SK-MEL-5 (cell line): Measurements from ENCODE around the gene SLC17A1. TPM values are rescaled to one million over a fixed set of nuclear protein-coding genes. Genes with fewer than 3 reads are reported as not detected.

Experiments
- DNase-seq: peaks from one replicate; pipeline ENCODE4 v3.0.0-alpha.2; 2016; ENCODE audit warnings: low read depth, low spot score
- in situ Hi-C: cut with HindIII; loops from 2 replicates; pipeline ENCODE4 v1.10.0; 2016; ENCODE audit warnings: low sequenced_read_pairs, high pct_unique_total_duplicates, low pct_unique_long_range_greater_than_20kb
- polyA plus RNA-seq, 2 experiments: library from polyadenylated mRNA; depleted of rRNA; stranded (reverse); fragments of >200 nt; gene quantifications; 2 replicates each; pipeline ENCODE4 v1.2.3, GENCODE V29; 2015
- total RNA-seq: library from RNA; depleted of rRNA; stranded (reverse); fragments of >200 nt; shearing (Covaris generic); gene quantifications from 2 replicates; pipeline ENCODE4 v1.2.3, GENCODE V29; 2014; rRNA removed

SLC17A1 gene, protein sequence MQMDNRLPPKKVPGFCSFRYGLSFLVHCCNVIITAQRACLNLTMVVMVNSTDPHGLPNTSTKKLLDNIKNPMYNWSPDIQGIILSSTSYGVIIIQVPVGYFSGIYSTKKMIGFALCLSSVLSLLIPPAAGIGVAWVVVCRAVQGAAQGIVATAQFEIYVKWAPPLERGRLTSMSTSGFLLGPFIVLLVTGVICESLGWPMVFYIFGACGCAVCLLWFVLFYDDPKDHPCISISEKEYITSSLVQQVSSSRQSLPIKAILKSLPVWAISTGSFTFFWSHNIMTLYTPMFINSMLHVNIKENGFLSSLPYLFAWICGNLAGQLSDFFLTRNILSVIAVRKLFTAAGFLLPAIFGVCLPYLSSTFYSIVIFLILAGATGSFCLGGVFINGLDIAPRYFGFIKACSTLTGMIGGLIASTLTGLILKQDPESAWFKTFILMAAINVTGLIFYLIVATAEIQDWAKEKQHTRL
- not detected in 2 replicates for total RNA-seq
- polyA plus RNA-seq (2015; cell fraction: cytosol; rRNA removed), result not detected in 2 replicates
- not detected in 2 replicates for polyA plus RNA-seq (2015; cell fraction: nucleus; rRNA removed)

DNA sequence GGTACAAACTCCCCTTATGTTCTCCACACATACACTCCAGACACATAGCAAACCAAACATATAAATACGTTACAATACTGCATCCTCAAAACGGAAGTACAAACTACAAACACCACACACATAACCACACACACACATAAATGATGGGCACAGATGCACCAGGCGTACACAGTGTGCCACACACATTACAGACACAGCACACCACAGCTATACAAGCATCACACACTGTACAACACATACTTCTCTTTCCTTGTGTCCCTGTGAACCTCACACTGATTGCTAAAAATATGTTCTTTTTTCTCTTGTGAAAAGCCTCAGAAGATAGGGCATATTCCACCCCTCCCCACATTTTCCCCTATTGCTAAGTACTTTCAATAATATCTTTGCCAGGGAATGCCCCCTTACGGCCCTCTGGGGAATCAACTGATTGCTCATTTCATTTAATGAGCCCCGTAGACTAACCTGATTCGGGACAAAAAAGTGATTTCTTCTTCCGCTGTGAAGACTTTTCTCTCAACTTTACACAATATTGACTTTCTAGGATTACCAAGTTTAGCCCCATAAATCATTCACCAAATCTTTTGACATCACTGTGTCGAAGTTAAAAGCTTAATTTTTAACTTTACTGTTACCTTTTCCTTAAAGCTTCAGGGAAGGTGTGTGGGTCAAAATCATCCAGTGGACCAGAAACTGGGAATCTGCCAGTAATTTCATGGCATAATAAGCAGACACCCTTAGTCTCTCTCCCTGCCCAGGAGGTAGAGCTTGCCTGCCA lies at the start of gene SLC17A1:
Gene SLC17A1 (minus strand): TSS at position 521 of the 775 bp plus-strand sequence. CDS start 1,495 bp downstream, outside the sequence.
- no peak for DNase-seq
- in situ Hi-C loops, result no loop called here

GRCh38 chr6:25880601-25881000 lies 48.7 kb upstream of the SLC17A1 start:
- no peak for DNase-seq
- in situ Hi-C loops, result no loop called here

GRCh38 chr6:25878721-25879322 lies 47.0 kb upstream of the SLC17A1 start:
- no peak for DNase-seq
- in situ Hi-C loops, result no loop called here

GRCh38 chr6:25875926-25876602 lies 44.2 kb upstream of the SLC17A1 start:
- in situ Hi-C loops, result no loop called here
- no peak for DNase-seq

DNA sequence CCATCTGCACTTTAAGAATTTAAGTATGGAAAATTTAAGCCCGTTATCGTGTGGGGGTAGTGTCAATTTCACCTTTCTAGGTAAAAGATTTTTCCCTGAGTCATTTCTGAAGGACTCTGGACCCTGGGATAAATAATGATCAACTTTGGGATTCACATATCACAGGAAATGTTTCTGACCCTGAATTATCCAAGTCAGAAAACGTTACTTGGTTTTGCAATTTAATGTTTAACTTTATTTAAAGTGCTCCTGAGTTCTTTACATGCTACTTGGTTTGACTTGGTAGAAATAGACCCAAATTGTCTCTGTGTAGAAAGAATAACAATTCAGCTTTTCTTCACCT lies 43.7 kb upstream of the SLC17A1 start:
- in situ Hi-C loops, result no loop called here
- DNase-seq, result no peak

DNA sequence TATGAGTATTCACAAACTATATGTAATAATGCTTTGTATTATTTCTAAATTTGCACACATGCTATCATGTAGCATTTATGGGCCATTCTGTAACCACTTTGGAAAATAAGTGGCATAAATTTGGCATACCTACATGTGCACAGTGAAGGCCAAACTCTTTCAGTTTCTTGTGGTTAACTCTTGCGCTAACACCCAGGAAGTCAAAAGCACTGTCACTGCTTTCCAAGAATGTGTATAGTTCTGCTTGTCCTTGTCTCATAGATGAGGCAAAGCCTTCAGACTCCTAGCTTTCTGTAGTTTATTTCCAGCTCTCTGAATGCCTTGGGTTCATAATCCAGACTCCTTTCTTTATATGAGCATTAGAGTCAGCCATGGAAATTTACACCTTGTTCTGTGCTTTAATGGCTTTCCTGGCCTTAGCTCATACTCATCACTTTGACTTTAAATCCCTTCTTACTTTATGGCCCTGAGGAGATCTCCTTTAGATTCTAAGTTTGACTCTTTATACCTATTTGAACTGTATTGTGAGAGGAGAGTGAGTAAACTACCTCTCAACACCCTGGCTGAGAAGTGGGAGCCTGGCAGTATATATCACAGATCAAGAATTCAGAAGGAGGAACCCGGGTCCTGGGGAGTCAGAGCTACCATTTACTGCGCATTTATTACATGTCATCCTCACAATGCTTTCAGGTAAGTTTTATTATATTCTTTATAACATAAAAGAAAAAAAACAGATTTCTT lies 43.1 kb upstream of the SLC17A1 start:
- DNase-seq, result no peak
- in situ Hi-C loops, result no loop called here

GRCh38 chr6:25874118-25874517 lies 42.3 kb upstream of the SLC17A1 start, which contains the start of gene SLC17A3:
SLC17A3 (minus strand) TSS chr6:25874243; CDS start chr6:25868387, 5,856 bp downstream.
- in situ Hi-C loops, result no loop called here
- no peak for DNase-seq

DNA sequence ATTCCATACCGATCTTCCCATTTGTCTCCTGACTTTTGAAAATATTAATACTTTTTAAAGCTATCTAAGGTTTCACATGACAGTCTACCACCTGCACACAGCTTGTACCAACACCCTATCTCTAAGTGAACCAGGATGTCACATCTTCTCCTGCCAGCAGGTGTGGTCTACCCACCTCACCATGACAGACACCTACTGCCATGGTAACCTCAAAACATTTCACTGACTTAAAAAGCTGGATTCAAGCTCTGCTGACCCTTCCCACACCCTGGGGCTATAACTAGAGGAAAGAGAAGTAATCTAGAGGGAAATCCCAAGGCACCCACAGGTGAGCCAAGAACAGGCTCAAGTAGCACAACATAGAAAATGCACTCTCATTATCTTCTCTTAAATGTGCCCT lies 41.0 kb upstream of the SLC17A1 start:
- in situ Hi-C loops, result no loop called here
- no peak for DNase-seq

DNA sequence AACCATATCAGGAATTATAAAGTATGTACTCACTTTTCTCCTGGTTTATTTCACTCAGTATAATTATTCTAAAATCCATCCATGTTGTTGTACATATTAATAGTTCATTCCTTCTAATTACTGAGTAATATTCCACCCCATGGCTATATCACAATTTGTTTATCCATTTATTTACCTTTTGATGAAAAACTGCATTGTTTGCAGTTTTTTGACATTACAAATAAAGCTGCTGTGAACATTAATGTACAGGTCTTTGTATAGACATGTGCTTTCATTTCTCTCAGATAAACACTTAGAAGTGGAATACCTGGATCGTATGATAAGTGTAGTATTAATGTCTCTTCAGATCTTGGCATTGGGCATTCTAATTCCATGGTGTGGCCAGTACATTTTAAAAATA lies 38.0 kb upstream of the SLC17A1 start:
- in situ Hi-C loops, result no loop called here
- DNase-seq, result no peak

DNA sequence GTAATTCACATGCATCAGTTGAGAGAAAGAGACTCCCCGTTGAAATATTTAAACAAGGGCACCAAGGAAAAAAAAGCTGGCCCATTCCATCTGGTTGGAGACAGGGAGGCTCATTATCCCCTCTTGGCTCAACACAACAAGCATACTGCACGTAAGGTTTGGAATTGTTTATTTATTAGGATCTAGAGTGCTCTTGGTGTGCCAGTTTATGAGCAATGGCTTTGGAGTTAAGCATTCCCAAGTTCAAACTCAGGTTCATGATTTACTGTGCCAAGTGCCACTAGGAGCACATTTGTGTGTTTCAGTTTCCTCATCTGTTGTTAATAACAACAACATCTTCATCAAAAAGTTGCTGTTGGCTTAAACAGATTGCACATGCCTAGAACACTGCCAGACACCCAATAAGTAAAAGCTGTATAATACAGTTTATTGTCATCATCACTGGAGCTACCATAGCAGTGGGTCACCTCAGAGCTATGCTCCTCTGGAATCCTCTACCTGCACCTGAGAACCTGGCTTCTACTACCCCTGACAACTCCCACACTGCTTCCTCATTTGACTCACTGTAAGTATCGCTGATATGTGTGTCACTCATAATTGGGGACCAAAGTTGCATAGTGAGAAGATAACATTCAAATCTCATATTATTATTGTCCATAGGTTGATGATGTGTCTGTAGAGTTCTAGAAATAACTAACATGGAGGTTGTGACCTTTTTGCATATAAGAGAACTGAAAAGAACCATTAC lies 36.8 kb upstream of the SLC17A1 start:
- no peak for DNase-seq
- in situ Hi-C loops, result no loop called here

DNA sequence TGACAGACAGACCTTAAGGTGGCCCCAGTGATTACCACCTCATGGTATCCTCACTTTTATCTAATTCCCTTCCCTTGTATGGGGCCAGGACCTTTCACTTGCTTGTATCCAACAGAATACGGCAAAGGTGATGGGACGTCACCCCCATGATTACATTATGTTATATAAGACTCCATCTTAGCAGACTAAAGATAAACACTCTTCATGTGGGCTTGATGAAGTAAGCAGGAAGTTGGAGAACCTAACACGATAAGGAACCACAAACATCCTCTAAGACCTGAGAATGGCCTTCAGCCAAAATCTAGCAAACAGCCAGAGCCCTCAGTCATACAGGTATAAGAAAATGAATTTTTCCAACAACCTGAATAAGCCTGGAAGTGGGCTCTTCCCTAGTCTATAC lies 34.2 kb upstream of the SLC17A1 start:
- DNase-seq, result no peak
- in situ Hi-C loops, result no loop called here

- in situ Hi-C loops, result no loop called here
- no peak for DNase-seq
Observed at GRCh38 chr6:25863360-25863759, 31.5 kb upstream of the SLC17A1 start.

DNA sequence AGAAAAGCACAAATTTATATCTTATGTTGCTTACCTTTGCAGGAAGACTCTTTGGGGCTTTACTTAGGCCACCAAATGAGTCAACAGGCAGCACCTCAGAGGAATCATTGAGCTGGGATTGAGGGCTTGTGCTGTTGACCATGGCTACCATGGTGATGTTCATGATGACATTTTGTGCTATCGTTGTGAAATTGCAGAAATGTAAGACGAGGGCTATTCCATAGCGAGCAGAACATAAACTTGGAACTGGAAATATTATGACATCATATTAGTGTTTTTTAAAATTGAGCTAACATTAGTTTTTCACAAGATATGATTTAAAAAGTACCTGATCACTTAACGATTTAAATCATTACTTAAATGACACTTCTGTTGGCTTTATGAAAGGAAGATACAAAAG lies 30.3 kb upstream of the SLC17A1 start:
- DNase-seq, result no peak
- in situ Hi-C loops, result no loop called here

GRCh38 chr6:25852756-25853155 lies 20.9 kb upstream of the SLC17A1 start:
- in situ Hi-C loops, result no loop called here
- no peak for DNase-seq

GRCh38 chr6:25851961-25852360 lies 20.1 kb upstream of the SLC17A1 start:
- no peak for DNase-seq
- in situ Hi-C loops, result no loop called here

- no peak for DNase-seq
- in situ Hi-C loops, result no loop called here
Observed at GRCh38 chr6:25844518-25844917, 12.7 kb upstream of the SLC17A1 start.
